ENCODE data around the gene NLGN1.

- TF ChIP-seq CTCF (IDR thresholded peaks at IDR 0.05) (no peak), POLR2A (IDR thresholded peaks at IDR 0.05) (no peak)
These were observed 224.6 kb downstream of the NLGN1 start for GRCh38 chr3:173622166-173622565.
